ENCODE results near the gene HAUS7. TPM values are rescaled to one million over a fixed set of nuclear protein-coding genes. Genes with fewer than 3 reads are reported as not detected.

Gene HAUS7
- polyA plus RNA-seq, 1 donor = 27.5 TPM

- DNase-seq = no peak
Observed at GRCh38 chrX:153478746-153479145, 8.4 kb upstream of the HAUS7 start.

DNA sequence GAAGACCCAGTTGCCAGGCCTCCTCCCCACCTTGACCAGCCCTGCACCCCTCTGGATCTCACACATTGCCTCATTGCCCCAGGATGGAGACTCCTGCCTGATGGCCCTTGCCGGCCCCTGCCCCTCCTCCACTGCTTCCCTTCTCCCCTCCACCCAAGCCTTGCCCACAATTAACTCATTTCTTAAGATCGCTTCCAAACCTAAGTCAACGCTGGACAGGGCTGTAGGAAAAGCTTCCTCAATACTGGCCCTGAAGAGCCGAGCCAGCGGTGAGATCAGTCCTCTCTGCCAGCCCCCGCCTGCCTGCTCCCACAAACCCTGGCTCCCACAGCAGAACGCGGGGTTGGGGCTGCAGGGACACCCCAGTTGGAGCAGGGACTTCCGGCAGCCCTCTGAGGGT, 7.5 kb upstream of the HAUS7 start:
- DNase-seq = no peak

GRCh38 chrX:153477364-153477857, 7.0 kb upstream of the HAUS7 start:
- no peak for DNase-seq

DNA sequence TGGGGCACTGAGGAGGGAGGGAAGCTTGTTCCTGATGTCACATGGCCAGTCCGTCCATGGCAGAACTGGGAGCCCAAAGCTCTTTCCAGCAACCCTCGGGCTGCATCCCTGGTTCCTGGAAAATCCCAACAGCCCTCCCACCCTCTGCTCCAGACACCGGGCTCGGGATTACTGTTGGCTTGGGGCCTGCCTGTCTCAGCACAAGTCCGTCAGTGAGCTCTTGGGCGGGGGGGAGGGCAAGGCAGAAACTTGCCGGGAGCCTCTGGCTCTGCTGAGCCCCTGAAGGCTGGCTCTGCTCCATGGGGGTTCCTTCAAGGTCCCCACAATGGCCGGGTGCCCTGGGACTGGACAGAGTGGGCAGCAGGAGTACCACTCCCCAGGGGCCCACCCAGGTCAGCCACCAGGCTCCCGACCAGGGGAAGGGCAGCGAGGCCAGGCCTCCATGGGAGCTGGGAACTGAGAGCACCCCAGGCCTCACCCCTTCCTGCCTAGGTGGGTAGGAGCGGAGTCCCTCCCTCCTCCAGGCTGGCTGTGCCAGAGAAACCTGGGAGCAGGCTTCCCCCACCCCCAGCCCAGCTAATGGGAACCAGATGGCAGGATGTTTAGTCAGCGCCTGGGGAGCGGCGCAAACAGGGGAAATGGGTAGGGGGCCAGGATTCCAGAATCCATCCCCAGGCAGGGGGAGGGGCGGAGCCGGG, 6.4 kb upstream of the HAUS7 start:
- DNase-seq = no peak

DNA sequence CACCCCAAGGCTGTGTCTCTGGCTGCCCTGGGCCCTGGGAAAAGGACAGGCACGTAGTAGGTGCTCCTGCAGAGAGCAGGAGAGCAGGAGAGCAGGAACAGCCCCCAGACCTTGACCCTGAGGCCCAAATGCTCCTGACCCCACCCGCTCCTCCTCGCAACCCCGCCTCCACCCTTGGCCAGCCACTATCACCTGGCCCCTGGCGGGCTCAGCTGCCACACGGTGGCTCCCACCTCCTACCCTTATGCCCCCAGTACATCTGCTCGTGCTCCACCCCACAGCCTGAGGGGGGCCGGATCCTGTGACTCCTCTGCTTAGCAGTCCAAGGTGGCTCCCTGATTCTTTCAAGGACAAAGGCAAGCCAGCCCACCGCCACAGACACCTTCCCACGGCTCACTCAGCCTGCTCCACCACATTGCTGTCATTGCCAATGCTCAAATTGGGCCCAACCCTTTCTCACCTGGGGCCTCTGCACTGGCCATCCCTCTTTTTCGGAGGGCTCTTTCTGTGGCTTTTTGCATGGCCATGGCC, 5.4 kb upstream of the HAUS7 start:
- no peak for DNase-seq

- no peak for DNase-seq
Observed at GRCh38 chrX:153475271-153475670, 4.9 kb upstream of the HAUS7 start.

DNA sequence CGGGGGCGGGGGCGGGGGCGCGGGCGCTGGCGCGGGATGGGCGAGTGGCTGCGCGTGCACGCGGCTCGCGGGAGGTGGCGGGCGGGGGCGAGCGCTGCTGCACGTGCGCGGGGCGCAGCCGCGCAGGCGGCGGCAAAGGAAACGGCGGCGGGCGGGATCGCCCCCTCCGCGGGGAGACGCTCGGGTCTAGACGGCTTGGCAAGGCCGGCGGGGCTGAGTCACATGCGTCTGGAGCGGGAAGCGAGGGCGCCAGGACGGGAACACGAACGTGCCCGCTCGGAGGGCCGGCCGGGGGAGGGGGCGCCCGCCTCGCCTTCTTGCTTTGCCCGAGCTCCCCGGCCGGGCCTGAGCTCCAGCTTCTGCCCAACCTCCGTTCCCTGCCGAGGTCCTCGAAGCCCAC, 4.3 kb upstream of the HAUS7 start:
- DNase-seq = no peak

GRCh38 chrX:153474266-153474665, 3.9 kb upstream of the HAUS7 start:
- DNase-seq = no peak

GRCh38 chrX:153473126-153473525, 2.8 kb upstream of the HAUS7 start:
- no peak for DNase-seq

DNA sequence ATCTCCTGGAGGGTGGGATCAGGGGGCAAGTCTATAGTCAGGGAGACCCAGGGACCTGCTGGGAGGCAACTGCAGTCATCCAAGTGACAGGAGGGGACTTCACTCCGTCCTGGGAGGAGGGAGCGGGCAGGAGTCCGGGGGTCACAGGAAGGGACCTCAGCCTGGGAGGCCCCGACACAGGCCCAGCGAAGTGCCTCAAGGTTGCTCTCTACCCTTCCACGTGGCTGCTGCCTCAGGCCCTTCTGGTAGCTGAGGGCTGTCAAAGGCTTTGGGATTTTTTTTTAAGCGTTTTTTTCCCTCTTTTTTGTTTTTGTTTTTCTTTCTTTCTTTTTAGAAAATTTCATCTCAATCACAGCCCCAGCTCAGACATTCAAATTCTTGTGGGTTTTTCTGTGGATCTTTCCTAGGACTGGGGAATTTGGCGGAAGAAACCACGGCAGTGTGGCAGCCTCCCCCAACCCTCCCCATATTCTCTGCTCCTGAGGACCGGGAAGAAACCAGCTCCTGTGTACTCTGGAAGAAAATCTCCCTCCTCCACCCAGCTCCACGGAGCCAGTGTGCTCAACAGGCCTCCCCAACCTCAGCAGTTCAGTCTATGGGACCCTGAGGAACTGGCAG, 1.4 kb upstream of the HAUS7 start:
- no peak for DNase-seq

- no peak for DNase-seq
Observed at GRCh38 chrX:153469811-153470410, 465 bp downstream of the HAUS7 start.

- no peak for DNase-seq
Observed at GRCh38 chrX:153468008-153468580, 2.3 kb downstream of the HAUS7 start.

GRCh38 chrX:153465691-153466380, 4.5 kb downstream of the HAUS7 start:
- DNase-seq = no peak

DNA sequence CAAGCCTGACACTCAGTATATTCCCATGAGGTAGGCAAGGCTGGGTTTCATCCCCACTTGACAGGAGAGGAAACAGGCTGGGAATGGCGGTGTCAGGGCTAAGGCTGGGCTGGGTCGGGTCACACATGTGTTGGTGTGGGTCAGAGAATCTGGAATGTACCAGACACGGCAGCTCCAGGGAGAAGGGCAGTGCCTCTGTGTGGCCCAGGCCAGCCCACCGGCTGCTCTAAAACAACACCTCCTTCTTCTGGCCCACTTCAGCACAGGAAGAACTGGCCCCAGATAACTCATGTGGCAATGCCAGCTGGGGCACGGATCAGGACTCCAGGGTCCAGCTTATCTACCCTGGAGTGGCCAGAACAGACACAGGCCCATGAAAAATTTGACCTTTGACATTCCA, 6.3 kb downstream of the HAUS7 start:
- no peak for DNase-seq

DNA sequence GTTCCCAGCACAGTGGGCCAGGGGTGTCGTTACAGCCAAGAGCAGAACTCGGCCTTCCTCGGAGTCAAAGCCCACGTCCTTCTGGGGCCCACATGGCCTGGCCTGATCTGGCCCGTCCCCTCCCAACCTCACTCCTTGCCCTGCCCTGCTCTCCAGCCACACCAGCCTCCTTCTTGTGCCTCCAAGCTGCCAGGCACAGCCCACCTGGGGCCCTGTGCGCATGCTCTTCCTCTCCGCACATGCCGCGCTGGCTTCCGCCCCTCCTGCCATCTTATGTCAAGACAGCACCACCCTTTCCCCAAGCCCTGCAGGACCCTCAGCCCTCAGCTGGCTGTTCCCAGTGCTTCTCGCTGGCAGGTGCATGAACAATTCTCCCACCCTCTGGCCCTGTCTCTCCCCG, 6.8 kb downstream of the HAUS7 start:
- DNase-seq = no peak

GRCh38 chrX:153463031-153463430, 7.3 kb downstream of the HAUS7 start:
- DNase-seq = no peak

DNA sequence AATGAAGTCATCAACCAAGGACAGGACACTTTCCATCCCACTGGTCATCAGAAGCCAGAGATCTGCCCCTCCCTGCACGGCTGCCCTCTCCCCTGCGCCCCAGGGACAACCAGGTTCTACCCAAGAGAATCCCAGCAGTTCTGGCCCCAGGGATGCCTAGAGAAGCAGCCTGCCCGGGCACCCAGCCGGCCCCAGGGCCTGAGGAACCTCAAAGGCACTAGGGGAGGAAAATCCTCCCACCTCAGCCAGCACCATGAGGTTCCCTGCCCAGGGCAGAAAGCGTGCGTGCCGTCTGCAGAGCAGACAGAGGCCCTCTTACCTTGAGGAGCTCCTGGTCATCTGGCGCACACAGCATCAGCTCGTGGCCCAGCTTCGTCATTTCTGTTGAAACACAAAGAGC, 8.1 kb downstream of the HAUS7 start:
- DNase-seq = no peak

DNA sequence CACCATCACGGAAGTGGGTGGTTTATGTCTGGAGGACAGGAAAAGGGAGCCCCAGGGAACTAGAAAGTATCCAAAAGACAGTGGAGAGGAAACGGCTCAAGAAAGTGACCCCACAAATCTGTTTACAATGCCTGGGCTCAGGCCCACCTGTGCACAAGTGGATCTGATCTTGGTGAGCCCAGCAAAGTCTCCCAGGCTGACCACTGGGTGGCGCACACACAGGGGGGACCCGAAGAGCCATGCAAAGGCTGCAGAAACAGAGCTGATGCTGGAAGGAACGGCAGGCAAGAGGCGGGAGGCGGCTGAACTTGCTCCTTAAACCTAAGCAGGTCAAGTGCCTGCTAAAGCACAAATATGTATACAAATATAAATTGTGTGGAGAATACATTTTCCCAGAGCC, 9.6 kb downstream of the HAUS7 start:
- DNase-seq = no peak

DNA sequence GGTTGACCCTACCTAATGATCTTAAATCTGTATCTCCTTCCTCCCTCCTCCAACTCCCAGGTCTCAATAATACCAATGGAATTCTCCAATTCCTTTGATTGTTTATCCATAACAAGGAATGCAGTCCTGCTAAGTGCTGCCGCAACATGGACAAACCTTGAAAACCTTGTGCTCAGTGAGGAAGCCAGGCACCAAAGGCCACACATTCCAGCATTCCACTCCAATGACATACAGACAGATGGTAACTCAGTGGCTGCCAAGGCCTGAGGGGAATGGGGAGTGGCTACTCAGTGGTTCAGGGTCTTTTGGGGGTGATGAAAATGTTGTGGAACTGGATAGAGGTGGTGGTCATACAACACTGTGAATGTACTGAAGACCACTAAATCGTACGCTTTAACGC, 10.4 kb downstream of the HAUS7 start:
- no peak for DNase-seq

GRCh38 chrX:153458476-153458875, 11.9 kb downstream of the HAUS7 start:
- DNase-seq = no peak

DNA sequence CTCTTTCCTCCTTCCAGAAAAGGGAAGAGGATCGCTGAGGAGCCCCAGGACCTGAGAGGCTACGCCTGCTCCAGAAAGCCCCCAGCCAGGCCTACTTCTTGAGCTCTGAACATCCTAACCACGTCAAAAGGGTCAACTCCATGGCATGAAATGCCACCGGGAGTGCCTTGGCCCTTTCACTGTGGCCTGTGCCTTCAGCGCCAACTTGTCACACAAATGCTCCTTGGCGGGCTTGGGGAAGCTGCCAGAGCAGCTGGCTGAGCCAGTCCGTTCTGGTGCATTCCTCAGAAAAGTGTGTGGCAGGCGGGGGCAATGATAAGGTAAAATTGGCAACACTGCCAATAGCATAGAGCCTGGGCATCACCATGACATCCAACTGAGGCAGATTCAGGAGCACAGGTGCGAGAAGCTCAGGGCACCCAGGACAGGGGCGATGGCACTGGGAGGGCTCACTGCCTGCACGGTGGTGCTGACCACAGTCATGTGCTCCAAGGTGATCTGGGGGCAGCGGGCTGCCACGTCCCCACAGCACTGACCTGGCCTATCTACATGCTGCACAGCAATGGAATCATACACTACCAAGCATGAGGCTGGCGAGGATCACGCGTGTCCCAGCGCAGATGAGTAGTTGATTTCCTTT, 12.4 kb downstream of the HAUS7 start:
- DNase-seq = no peak

Measured in left kidney (tissue), 2 donors.